ENCODE measurements around the gene RBFOX2. TPM values are rescaled to one million over a fixed set of nuclear protein-coding genes. Genes with fewer than 3 reads are reported as not detected.

Gene RBFOX2
- total and polyA plus RNA-seq, 2 of the 8 experiments (the other 6 are each of a cell fraction or from before 2014, with no cell fraction given) = 121 to 122 TPM

DNA sequence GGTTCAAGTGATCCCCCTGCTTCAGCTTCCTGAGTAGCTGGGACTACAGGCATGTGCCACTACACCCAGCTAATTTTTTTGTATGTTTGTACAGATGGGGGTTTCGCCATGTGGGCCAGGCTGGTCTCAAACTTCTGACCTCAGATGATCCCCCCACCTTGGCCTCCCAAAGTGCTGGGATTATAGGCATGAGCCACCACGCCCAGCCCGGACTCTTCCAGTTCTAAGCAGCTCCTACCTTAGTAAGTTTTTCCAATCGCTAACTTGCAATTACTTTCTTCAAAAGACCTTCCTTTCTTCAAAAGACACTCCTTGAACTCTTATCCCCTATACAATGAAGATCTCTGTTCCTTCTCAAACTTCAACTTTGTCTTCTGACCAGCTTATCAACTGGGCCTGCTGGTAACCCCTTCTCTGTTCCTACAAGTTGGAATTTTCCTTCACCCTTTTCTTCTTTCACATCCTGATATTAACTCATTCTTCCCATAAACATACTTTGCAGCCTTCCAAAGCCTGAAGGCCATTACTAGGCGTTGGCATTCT lies 25.8 kb downstream of the RBFOX2 start:
- Histone ChIP-seq H3K27ac (ENCODE audit: low read depth, low read length) (no peak overlapping the region), H3K36me3 (ENCODE audit: control insufficient read depth in 2 of 4, insufficient read depth in 4 of 4, low read length in 3 of 4) (no peaks in the 10 kb centered on the region), H4K20me1 (replicated peaks in 1 of 2; ENCODE audit: control insufficient read depth in 1 of 2, insufficient read depth in 2 of 2, low read length in 2 of 2) (peaks cover 2 to 6% of the 10 kb centered on the region in 2 experiments), H3K4ac (replicated peaks; ENCODE audit: insufficient read length, low read depth, low read length) (no peak overlapping the region), H4K8ac (ENCODE audit: extremely low read depth, insufficient read depth, low read length) (no peak overlapping the region), H3K4me2 (ENCODE audit: insufficient read depth in 1 of 2, low read depth in 2 of 2, low read length in 2 of 2) (no peak overlapping the region), H4K91ac (replicated peaks; ENCODE audit: insufficient read length, low read length) (no peak overlapping the region), H3K79me1 (ENCODE audit: low read depth, low read length) (peaks cover 13% of the 10 kb centered on the region), H3K27me3 (replicated peaks in 1 of 4; ENCODE audit: control insufficient read depth in 3 of 4, extremely low read depth in 1 of 4, insufficient read depth in 3 of 4, low read length in 3 of 4) (no peaks in the 10 kb centered on the region), H3K9ac (replicated peaks in 1 of 4; ENCODE audit: extremely low read depth in 1 of 4, low read depth in 3 of 4, low read length in 3 of 4) (no peak overlapping the region), H3K4me3 (ENCODE audit: extremely low read depth in 1 of 4, insufficient read depth in 2 of 4, low read depth in 3 of 4, low read length in 4 of 4) (no peak overlapping the region), H2BK5ac (ENCODE audit: low read depth, low read length) (no peak overlapping the region), H2BK120ac (replicated peaks; ENCODE audit: low read depth, low read length) (no peak overlapping the region), H3K4me1 (replicated peaks in 1 of 4; ENCODE audit: control insufficient read depth in 3 of 4, insufficient read depth in 4 of 4, low read length in 3 of 4) (peaks cover 0 to under 1% (median 0%) of the 10 kb centered on the region in 4 experiments; a peak in 1 of 7 replicates), H4K5ac (ENCODE audit: insufficient read length, low read depth, low read length) (no peak overlapping the region), H2BK20ac (ENCODE audit: low read length) (no peak overlapping the region), H2BK12ac (ENCODE audit: low read depth, low read length) (no peak overlapping the region), H3K18ac (ENCODE audit: extremely low read depth, low read length) (no peak overlapping the region), H2AFZ (ENCODE audit: low read length) (no peak overlapping the region), H3K23ac (ENCODE audit: insufficient read length) (no peak overlapping the region), H3K23me2 (ENCODE audit: low read depth, low read length) (no peaks in the 10 kb centered on the region), H3K79me2 (ENCODE audit: control insufficient read depth in 1 of 2, insufficient read depth in 2 of 2, low read length in 2 of 2) (peaks cover 3 to 89% of the 10 kb centered on the region in 2 experiments; a peak in 3 of 4 replicates), H3K14ac (ENCODE audit: insufficient read length) (no peak overlapping the region), H2BK15ac (ENCODE audit: low read length) (no peak overlapping the region), H3K9me3 (ENCODE audit: insufficient read depth in 2 of 2, low read depth in 1 of 2, low read length in 1 of 2) (no peaks in the 10 kb centered on the region), H2AK5ac (ENCODE audit: low read depth, low read length) (no peak overlapping the region), H3K56ac (replicated peaks; ENCODE audit: insufficient read length, low read depth, low read length) (no peak overlapping the region)
- ChIA-PET CTCF (ENCODE audit: partially characterized antibody) (interaction anchor here (0.8 kb wide), 1 partner anchor 63 kb away, joined by 3 read pairs; no protein-coding TSS in a partner anchor), POLR2A (ENCODE audit: partially characterized antibody) (interaction anchor here (0.6 kb wide), 1 partner anchor 463 kb away, joined by 3 read pairs; no protein-coding TSS in a partner anchor)
- DNase-seq (ENCODE audit: low read depth in 1 of 2, low spot score in 2 of 2) = no peak
- 81% methylated on average over 5 of the region's 5 CpGs; no CpG with 5 or more reads in 1 of the 2 experiments for WGBS, 2 experiments (ENCODE audit: extremely low coverage in 1 of 2, insufficient coverage in 1 of 2, insufficient read length in 1 of 2, insufficient replicate concordance in 2 of 2, low coverage in 1 of 2, low lambda C conversion rate in 2 of 2, missing lambda C conversion rate in 1 of 2)
- FAIRE-seq = no peak
- TF ChIP-seq SRF (IDR thresholded peaks at IDR 0.05; ENCODE audit: low read depth, low read length) = no peak
- TF ChIP-seq POLR2AphosphoS5 (IDR thresholded peaks at IDR 0.05; ENCODE audit: low read depth, low read length) = no peak
- no peak for TF ChIP-seq SAP30 (IDR thresholded peaks at IDR 0.05; ENCODE audit: insufficient read depth, insufficient replicate concordance, low read length)
- no peak for TF ChIP-seq TAF7 (optimal IDR thresholded peaks at IDR 0.05; ENCODE audit: borderline replicate concordance, low read depth, low read length)
- no peak for TF ChIP-seq BCL11A (IDR thresholded peaks at IDR 0.05; ENCODE audit: low read depth in 2 of 2, low read length in 2 of 2)
- TF ChIP-seq TEAD4 (IDR thresholded peaks at IDR 0.05; ENCODE audit: low read depth, low read length) = no peak

All from H1 (cell line).